ENCODE results near the gene CREB5.

DNA sequence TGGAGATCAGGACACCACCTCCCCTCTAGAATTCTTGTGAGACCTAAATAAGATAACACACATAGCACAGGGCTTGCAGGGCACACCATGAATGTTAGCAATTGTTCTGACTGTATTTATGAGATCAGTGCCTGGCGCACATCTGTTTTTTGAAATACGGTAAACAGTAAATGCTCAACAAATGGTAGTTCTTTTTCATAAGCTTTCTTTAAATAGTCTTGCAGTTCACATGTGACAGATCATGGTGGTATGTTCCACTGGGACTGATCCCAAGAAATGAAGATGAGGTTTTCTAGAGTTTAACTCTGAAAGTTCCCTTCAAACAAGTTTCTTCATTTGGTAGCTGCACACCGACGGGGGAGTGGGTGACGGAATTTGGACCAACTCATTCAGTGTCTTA lies 34.8 kb downstream of the CREB5 start:
- TF ChIP-seq, protein P1, sequence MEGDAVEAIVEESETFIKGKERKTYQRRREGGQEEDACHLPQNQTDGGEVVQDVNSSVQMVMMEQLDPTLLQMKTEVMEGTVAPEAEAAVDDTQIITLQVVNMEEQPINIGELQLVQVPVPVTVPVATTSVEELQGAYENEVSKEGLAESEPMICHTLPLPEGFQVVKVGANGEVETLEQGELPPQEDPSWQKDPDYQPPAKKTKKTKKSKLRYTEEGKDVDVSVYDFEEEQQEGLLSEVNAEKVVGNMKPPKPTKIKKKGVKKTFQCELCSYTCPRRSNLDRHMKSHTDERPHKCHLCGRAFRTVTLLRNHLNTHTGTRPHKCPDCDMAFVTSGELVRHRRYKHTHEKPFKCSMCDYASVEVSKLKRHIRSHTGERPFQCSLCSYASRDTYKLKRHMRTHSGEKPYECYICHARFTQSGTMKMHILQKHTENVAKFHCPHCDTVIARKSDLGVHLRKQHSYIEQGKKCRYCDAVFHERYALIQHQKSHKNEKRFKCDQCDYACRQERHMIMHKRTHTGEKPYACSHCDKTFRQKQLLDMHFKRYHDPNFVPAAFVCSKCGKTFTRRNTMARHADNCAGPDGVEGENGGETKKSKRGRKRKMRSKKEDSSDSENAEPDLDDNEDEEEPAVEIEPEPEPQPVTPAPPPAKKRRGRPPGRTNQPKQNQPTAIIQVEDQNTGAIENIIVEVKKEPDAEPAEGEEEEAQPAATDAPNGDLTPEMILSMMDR (IDR thresholded peaks at IDR 0.05; ENCODE audit: borderline replicate concordance, extremely low read depth, low read length, poor library complexity, severe bottlenecking) = no peak
- no peak for TF ChIP-seq EZH2 (IDR thresholded peaks at IDR 0.05; ENCODE audit: borderline replicate concordance, low read depth, low read length, severe bottlenecking)

Data from DND-41 (cell line).